Sigmoid colon (tissue), 7 donors: ENCODE measurements around the gene SPI1. TPM values are rescaled to one million over a fixed set of nuclear protein-coding genes. Genes with fewer than 3 reads are reported as not detected.

Experiments
- DNase-seq: peaks from one replicate; pipeline ENCODE4 v3.0.0-alpha.2; 2019
- H3K27ac ChIP-seq, 4 donors: fragments of 200-600 bp; sonication (generic); one replicate each; pipeline ENCODE4 v1.5.1; 2016 to 2019; ENCODE audit warnings: mild to moderate bottlenecking in 1 of 4
- H3K27me3 ChIP-seq, 3 donors: fragments of 200-600 bp; sonication (generic); one replicate each; pipeline ENCODE4 v1.5.1; 2019; ENCODE audit warnings: mild to moderate bottlenecking in 1 of 3
- H3K36me3 ChIP-seq, 4 donors: fragments of 200-600 bp; sonication (generic); one replicate each; pipeline ENCODE4 v1.5.1; 2016 to 2019
- H3K4me1 ChIP-seq, 4 donors: fragments of 200-600 bp; sonication (generic); one replicate each; pipeline ENCODE4 v1.5.1; 2017 to 2019
- H3K4me3 ChIP-seq, 4 donors: fragments of 200-600 bp; sonication (generic); one replicate each; pipeline ENCODE4 v1.5.1; 2017 to 2019; ENCODE audit warnings: mild to moderate bottlenecking in 2 of 4, moderate library complexity in 1 of 4
- H3K9me3 ChIP-seq, 4 donors: fragments of 200-600 bp in 3 of 4; sonication (generic) in 3 of 4; one replicate each; pipeline versions ENCODE4 v1.5.1 to v1.6.1; 2013 to 2019
- CTCF ChIP-seq, 4 experiments: fragments of 450-650 bp in 3 of 4; fragments of 200-600 bp in 1 of 4; IDR thresholded peaks; one replicate each; pipeline ENCODE4 v1.5.1; 2016 to 2019; ENCODE audit warnings: antibody characterized with exemption in 4 of 4, mild to moderate bottlenecking in 3 of 4, moderate library complexity in 2 of 4
- EP300 ChIP-seq, 4 donors: sonication (generic); formaldehyde crosslinking; IDR thresholded peaks; one replicate each; pipeline ENCODE4 v1.6.1; 2017; ENCODE audit warnings: antibody characterized with exemption in 4 of 4
- POLR2A ChIP-seq, 2 donors: fragments of 450-650 bp; IDR thresholded peaks; one replicate each; pipeline ENCODE4 v1.6.1; 2016; ENCODE audit warnings: antibody characterized with exemption in 2 of 2, mild to moderate bottlenecking in 2 of 2, moderate library complexity in 2 of 2
- POLR2AphosphoS5 ChIP-seq, 4 donors: sonication (generic); formaldehyde crosslinking; IDR thresholded peaks; one replicate each; pipeline ENCODE4 v1.6.1; 2017; ENCODE audit warnings: antibody characterized with exemption in 4 of 4
- WGBS, 2 donors: extraction: QIAGEN DNeasy Blood & Tissue Kit; methylation state at CpG; one replicate each; pipeline ENCODE4 v1.1.7; 2013; 5-methylcytosine and 5-hydroxymethylcytosine counted together
- intact Hi-C: fragments of 100-400 bp; cut with DNase I; formaldehyde crosslinking; loops from one replicate; pipeline ENCODE4 v1.15.1; 2023
- polyA plus RNA-seq, 3 donors: library from polyadenylated mRNA; stranded (reverse); fragments of 200-250 nt; gene quantifications; one replicate each; pipeline ENCODE4 v1.2.3, GENCODE V29; 2013
- total RNA-seq, 4 donors: library from RNA; depleted of rRNA; stranded (reverse); fragments of >200 nt; gene quantifications; one replicate each; pipeline ENCODE4 v1.1.0, GENCODE V29; 2016
- donor health status: healthy with polysubstance abuse.
- donor health status: Bipolar disorder and iron deficiency.
- donor health status: healthy.

SPI1 gene
- total and polyA plus RNA-seq, 7 donors, result 10.5 to 29.8 (median 19.7) TPM

GRCh38 chr11:47348131-47348802 lies 30.1 kb downstream of the SPI1 start:
- DNase-seq, result no peak
- no peaks in the 10 kb centered on the region for H3K27me3 ChIP-seq
- TF ChIP-seq EP300 (IDR thresholded peaks at IDR 0.05), result no peak
- no peak for TF ChIP-seq POLR2A (IDR thresholded peaks at IDR 0.05)
- TF ChIP-seq POLR2AphosphoS5 (IDR thresholded peaks at IDR 0.05), result no peak
- TF ChIP-seq CTCF (IDR thresholded peaks at IDR 0.05), result no peak
- no peaks in the 10 kb centered on the region for H3K36me3 ChIP-seq
- H3K27ac ChIP-seq, result no peak overlapping the region
- no peak overlapping the region for H3K4me3 ChIP-seq
- intact Hi-C loops, result no loop called here
- 65 to 85% methylated on average over 24 of the region's 24 CpGs for WGBS, 2 donors
- H3K4me1 ChIP-seq, result no peaks in the 10 kb centered on the region
- no peaks in the 10 kb centered on the region for H3K9me3 ChIP-seq

- no peak overlapping the region for H3K4me3 ChIP-seq
- no peaks in the 10 kb centered on the region for H3K9me3 ChIP-seq
- H3K36me3 ChIP-seq, result no peaks in the 10 kb centered on the region
- no peaks in the 10 kb centered on the region for H3K4me1 ChIP-seq
- WGBS, 2 donors, result 74 to 77% methylated on average over 5 of the region's 5 CpGs
- H3K27ac ChIP-seq, result no peak overlapping the region
- no peaks in the 10 kb centered on the region for H3K27me3 ChIP-seq
- DNase-seq, result no peak
- intact Hi-C loops, result no loop called here
- TF ChIP-seq CTCF (IDR thresholded peaks at IDR 0.05) (no peak), POLR2A (IDR thresholded peaks at IDR 0.05) (no peak), EP300 (IDR thresholded peaks at IDR 0.05) (no peak), POLR2AphosphoS5 (IDR thresholded peaks at IDR 0.05) (no peak)
These were observed 31.2 kb downstream of the SPI1 start for GRCh38 chr11:47347137-47347536.

GRCh38 chr11:47345890-47346563 lies 32.3 kb downstream of the SPI1 start:
- TF ChIP-seq CTCF (IDR thresholded peaks at IDR 0.05) (no peak), EP300 (IDR thresholded peaks at IDR 0.05) (no peak), POLR2A (IDR thresholded peaks at IDR 0.05) (no peak), POLR2AphosphoS5 (IDR thresholded peaks at IDR 0.05) (no peak)
- intact Hi-C loops, result no loop called here
- no peaks in the 10 kb centered on the region for H3K36me3 ChIP-seq
- H3K27me3 ChIP-seq, result no peaks in the 10 kb centered on the region
- no peaks in the 10 kb centered on the region for H3K9me3 ChIP-seq
- H3K4me3 ChIP-seq, result no peak overlapping the region
- DNase-seq, result no peak
- no peak overlapping the region for H3K27ac ChIP-seq
- 83 to 90% methylated on average over 18 of the region's 18 CpGs for WGBS, 2 donors
- no peaks in the 10 kb centered on the region for H3K4me1 ChIP-seq

- no peak overlapping the region for H3K4me3 ChIP-seq
- no peaks in the 10 kb centered on the region for H3K9me3 ChIP-seq
- TF ChIP-seq POLR2AphosphoS5 (IDR thresholded peaks at IDR 0.05) (no peak), EP300 (IDR thresholded peaks at IDR 0.05) (no peak), CTCF (IDR thresholded peaks at IDR 0.05) (no peak), POLR2A (IDR thresholded peaks at IDR 0.05) (no peak)
- H3K36me3 ChIP-seq, result no peaks in the 10 kb centered on the region
- intact Hi-C loops, result no loop called here
- 96 to 97% methylated on average over 15 of the region's 15 CpGs for WGBS, 2 donors
- DNase-seq, result no peak
- no peaks in the 10 kb centered on the region for H3K27me3 ChIP-seq
- H3K27ac ChIP-seq, result no peak overlapping the region
- H3K4me1 ChIP-seq, result no peaks in the 10 kb centered on the region
These were observed 35.5 kb downstream of the SPI1 start for GRCh38 chr11:47342854-47343253.
